HG02759 (cell line): ENCODE measurements around the gene LRRC49.

Experiments used
- ATAC-seq: cut with Tn5 transposase; IDR thresholded peaks from one replicate; pipeline ENCODE4 v1.9.1; 2021; ENCODE audit warnings: mild to moderate bottlenecking, moderate library complexity; ENCODE audit not compliant: unreplicated experiment

Gene LRRC49

DNA sequence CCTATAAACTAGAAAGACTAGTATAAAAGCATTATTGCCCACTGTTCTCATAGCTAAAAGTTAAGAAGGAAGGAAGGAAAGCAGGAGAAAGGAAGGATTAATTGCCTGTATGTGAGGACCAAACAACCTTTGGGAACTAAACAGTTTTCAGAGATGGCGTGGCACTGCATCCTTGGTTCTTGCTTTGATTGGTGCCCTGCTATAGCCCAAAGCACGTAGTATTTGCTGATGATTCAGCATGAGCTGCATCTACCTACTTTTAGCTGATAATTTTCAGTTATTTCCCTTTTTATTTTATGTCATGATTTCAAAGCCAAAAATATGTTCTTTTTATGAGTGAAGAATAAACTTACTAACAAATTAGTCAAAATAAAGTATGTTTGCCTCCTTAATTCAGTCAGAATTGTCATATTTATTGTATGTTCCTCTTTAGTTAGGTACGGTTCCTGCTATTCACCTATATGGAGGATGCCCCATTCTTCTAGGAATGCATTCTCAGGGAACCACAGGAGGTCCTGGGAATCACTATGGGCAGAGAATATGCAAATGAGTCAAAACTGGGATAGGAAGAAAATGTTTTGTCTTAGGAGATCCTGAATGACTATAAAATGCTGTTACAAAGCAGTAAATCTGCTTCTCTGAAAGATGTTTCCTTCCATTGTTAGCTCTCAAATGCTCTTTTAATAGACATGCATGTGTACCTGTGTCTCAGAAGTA, 157.2 kb downstream of the LRRC49 start:
- no peak for ATAC-seq

DNA sequence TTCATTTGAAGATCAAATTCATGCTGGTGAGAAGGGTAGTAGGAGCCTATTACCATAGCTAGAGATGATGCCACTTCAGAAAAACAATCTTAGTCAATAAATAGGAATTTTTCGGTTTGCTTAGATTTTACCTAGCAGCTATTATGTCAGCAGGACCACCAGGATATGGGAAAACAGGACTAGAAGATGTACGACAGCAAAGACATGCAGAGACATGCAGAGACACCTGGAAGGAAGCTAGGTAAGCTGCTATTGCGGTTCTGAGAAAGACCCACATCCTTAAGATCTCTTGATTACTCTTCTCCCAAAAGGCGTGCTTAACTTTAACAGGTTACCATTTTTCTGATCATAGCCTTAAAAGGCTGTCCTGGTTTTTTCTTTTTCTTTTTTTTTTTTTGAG, 157.8 kb downstream of the LRRC49 start:
- no peak for ATAC-seq

DNA sequence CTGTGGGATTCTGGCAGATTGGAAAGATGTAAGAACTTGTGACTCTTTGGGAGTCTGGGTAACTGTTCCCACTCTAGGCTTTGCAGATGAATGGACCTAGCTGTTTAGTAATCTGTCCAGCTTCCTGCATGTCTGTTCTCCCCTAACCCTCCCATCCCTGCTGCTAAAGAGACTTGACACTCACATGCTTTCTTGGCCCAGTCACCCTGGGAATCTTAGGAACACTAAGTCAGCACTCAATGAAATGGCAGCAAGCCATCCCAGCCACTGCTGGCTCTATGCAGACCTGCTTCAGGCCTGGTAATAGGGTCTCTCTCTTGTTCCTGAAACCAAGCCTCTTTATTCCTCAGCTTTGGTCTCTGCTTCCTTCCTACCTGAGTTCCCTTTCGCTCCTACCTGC, 158.9 kb downstream of the LRRC49 start:
- ATAC-seq, result no peak

DNA sequence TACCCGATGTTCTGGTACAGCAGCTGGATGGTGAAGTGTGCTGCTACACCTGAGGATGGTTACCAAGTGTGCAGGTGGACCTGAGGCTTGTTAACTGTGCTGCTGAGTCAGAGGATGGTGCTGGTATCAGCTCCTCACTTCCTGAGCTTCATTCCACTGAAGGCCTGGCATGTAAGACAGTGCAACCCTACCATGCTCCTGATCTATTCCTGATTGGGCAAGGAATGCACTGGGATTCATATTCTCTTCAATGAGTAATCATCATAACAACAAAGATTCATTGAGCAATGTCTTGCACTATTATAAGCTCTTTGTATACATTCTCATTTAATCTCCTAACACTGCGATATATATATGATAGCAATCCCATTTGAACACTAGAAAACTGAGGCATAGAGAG, 159.7 kb downstream of the LRRC49 start:
- no peak for ATAC-seq

DNA sequence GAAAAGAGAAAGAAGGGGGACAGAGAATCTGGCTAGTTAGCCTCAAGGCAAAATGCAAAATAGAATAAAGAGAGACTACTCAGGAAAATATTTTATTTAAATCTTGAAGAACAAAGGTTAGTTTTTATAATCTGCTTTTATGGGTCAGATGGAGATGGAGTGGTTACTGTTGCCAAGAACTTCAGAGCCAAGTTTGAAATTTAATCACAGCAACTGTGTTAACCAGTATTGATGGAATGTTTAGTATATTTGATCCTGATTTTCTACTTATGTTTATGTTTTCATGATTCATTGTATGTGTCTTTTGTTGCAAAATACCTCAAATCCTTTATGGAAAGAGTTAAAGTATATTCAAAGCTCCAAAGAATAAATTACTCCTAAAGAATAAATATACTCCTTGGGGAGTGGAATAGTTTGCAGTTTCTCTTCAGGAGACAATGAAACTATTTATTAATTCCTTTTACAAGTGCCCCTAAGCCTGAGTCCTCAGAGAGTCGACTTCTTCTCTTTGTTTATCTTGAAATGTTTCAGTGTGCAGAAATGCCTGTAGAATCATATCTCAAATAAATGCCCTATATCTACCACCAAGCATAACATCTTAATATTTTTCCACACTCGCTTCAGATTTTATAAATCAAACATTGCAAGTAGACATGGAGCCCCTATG, 161.8 kb downstream of the LRRC49 start:
- ATAC-seq, result no peak

DNA sequence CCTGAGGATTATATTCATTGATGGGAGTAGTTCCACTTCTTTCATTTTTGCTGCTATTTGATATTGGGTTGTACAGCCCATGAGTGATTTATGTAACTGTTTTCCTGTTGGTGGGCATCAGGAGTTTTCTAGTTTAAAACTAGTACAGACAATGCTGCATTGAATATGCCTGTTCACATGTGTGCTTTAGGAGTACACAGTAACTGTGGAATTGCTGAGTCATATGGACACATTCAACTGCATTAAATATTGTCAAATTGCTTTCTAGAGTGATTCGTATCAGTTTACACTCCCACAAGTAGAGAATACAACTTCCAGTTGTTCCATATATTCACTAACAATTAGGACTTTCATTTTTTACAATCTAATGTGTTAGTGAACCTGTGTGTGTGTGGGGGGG, 162.8 kb downstream of the LRRC49 start:
- no peak for ATAC-seq

DNA sequence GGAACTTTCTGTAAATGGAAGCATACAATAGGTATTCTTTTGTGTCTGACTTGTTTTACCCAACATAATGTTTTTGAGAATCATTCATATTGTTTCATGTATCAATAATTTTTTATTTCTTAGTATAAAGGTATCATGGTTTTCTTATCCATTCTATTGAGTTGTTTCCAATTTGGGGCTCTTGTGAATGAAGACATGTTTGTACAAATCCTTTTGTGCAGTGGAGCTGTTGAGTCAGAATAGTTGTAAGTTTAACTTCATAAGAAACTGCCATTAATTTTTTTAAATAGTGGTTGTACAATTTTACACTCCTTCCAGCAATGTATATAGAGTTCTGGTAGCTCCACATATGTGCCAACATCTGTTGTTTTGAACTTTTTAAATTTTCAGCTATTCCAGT, 163.5 kb downstream of the LRRC49 start:
- no peak for ATAC-seq

DNA sequence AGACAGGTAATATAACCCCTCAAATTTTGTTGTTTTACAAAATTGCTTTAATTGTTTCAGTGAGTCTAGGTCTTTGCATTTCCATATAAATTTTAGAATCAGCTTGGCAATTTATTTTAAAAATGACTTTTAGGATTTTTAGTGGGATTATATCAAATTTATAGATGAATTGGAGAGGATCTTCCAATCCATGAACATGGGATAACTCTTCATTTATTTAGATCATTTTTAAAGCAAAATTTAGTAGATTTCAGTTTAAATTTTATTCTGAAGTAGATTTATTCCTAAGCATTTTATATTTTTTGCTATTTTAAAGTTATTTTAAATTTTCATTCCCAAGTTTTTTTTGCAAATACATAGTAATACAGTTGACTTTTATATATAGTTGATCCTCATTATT, 164.5 kb downstream of the LRRC49 start:
- no peak for ATAC-seq

DNA sequence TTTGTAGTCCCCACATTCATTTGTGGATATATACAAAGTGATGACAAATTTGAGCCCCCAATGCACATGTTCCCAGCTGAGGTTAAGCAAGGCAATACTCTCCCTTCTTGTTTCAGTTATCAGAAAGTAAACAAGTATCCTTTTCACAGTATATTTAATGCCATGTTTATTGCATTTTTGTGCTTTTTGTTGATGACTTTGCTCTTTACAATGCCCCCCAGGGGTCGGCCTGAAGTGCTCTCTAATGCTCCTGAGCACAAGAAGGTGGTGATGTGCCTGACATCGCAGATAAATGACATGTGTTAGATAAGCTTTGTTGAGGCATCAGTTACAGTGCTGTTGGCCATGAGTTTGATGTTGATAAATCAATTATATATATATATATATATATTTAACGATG, 165.0 kb downstream of the LRRC49 start:
- no peak for ATAC-seq

DNA sequence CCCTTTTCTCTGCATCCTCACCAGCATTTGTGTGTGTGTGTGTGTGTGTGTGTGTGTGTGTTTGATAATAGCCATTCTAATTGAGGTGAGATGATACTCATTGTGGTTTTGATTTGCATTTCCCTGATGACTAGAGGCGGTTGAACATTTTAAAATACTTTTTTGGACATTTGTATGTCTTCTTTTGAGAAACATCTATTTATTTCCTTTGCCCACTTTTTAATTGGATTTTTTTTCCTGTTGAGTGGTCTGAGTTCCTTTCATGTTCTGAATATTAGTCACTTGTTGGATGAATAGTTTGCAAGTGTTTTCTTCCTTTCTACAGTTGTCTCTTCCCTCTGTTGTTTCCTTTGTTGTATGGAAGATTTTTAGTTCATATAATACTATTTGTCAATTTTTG, 168.4 kb downstream of the LRRC49 start:
- no peak for ATAC-seq

DNA sequence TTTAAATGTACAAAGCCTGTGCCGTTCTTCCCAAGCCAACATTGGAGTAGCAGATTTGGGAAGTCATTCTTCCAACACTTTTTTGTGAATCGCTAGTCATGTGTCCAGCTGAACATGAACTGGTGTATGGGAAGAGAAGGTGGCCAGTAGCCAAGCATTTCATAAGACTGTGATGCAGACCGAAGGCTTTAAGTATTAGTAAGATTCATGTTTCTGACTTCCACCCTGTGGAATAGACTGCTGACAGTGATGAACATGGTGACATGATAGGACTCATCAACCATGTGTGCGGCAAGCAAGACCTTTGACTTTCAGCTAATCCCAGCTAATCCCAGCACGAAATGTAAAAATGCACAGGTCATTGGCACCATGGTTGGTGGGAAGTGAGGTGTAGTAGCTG, 174.4 kb downstream of the LRRC49 start:
- no peak for ATAC-seq

DNA sequence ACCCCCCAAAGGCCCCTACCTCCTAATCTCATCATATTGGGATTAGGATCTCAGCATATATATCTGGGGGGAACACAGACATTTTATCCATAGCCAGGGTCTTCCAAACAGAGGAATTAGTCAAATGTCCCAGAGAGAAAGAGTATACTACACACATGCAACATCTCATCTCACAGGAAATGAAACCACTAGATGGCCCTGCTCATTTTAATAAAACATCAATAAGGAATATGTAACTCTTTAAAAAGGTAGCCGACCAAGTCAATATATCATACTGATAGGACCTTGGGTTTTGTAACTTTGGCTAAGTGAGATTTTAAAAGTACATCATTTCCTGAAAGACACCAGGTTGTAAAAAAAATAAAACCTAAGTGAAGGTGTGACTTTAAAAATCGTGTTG, 177.1 kb downstream of the LRRC49 start:
- ATAC-seq, result no peak

DNA sequence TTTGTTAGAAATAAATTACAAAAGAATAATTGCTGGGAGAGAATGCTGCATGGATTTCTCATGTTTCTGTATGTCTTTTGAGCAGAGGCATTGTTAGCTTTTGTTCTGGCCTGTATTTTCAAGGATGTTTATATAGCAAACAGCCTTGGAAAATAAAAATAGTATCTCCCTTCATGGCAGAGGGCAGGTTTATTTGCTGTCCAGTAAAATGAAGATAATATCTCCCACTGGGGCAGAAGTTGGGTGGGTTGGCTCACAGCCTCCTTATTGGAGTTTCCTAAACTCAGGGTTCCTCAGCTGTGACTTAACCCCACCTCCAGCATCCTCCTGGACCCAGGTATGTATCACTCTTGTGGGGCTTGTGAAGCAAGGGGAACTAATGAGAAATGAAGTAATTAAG, 178.9 kb downstream of the LRRC49 start:
- ATAC-seq, result no peak

DNA sequence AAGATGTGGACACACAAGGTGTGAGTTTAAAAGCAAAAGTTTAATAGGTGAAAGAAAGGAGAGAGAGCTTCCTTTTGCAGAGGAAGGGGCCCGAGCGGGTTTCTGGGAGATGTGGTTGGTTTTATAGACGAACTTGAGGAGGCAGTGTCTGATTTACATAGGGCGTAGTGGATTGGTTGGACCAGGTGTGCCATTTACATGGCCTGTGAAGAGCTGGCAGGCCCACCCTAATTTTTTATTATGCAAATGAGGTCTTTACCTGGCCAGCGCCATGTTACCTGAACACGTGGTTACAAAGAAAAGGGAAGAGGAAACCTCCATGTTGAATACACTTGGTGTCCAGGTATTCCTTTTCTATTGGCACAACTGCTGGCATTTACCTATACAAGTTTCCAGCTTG, 179.8 kb downstream of the LRRC49 start:
- ATAC-seq, result no peak

DNA sequence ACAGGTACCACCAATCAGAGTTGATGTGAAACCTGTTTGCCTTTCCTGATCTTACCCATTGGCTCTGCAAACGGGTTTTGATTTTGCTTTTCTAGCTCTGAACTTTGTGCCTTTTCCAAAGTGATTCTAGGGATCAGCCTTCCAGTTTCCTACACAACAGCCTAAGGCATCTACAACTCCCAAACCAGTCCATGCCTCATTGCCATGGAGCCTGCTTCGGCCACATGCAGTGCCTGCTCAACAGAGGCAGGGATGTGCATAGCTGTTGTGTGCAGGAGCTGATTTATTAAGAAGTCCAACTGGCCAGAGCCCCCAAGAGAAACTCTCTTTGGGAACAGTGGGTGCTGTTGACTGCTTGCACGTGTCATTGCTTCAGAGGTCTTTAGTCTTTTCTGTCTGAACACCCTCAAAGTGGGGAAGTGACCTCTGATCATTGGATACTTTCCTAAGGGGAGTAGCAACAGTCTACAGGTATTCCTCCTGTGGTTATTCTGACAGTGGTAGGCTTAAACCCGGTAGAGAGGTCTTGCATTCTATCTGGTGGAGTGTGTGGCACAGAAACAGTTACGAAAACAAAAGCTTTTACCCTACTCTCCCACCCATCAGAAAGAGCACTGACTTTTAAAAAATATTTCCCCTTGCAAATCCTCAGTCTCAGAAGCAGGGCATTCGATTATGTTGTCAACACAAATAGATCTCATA, 186.0 kb downstream of the LRRC49 start:
- ATAC-seq, result no peak

DNA sequence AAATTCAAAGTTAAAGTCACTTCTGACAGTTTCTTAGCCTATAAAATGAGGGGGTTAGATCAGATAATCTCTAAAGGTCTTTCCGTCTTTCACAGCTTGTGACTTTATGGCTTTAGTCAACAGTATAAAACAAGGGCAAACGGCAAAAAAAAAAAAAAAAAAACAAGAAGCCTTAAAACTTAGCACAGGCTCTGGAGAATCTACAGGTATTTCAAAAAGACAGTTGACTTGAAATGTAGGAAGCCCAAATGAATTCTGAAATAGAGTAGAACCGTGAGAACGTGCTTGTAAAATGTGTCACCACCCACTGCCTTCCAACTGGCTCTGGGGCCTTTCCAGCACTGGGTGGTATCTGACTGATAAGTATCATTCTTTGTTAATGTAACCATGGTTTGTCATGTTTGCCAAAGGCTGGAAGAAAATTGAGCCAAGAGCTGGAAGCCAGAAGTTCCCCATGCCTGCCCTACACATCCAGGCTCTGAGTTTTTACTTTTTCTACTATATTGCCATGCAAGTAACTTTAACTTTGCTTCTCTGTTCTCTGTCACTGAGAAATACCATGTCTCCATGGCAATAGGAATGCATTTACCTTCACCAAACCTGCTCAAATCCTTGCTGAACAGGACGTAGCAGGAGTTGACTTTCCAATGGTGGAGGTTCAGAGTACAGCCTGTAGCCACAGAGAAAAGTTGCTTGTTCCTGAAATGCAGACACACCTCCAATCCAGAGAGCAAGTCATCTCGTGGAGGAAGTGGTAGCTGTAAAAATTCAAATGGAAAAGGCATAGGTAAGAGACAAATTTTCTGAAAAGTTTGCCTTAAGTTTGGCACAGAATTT, 186.8 kb downstream of the LRRC49 start:
- no peak for ATAC-seq

DNA sequence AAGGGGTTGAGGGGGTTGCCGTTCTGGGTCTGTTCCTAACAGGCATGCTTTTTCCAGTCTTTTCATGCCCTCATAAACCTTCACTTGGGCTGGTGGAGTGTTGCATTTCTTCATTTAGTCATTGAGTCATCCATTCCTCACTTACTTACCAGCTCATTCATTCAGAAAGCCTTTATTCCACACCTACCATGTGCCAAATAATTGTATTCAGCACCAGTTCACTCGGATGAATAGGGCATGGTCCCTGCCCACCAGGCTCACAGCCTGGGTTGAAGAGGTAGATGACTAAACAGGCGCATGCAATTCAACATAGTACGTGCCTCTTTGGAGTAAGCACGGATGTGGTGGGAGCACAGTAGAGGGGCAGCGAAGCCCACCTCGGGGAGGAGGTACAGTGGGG, 187.5 kb downstream of the LRRC49 start:
- no peak for ATAC-seq

DNA sequence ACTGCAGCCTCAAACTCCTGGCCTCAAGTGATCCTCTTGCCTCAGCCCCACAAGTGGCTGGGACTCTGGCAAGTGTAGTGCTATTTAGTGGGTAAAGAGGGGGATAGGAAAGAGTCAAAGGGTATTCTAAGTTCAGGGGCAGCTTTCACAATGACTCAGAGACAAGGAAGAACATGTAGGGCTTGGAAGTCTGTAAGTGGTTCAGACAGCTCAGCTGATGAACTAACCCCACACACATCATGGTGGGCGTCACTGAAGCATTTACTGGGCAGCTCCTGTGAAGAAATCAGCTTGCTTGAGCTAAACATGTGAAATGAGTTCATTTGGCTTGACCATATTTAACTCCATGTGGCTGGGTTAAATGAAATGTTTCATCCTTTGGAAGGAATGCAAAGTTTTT, 188.1 kb downstream of the LRRC49 start:
- no peak for ATAC-seq

DNA sequence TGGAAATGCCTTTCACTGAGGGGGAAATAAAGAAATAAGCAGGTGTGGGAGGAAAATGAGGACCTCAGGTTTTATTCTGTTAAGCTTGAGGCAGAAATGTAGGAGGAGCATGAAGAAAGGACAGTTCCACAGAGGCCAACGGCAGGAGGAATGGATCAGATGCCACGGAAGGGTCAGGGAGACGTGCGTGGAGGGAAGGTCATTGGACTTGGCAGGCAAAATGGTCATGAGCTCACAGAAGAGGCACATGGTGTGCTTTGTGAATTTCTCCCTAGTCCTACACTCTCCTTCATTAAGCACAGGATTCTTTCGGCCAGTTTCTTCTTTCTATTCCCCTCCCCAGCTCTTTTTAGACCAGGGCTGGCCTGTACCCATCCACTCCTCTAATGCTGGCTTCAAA, 190.2 kb downstream of the LRRC49 start:
- ATAC-seq, result no peak

DNA sequence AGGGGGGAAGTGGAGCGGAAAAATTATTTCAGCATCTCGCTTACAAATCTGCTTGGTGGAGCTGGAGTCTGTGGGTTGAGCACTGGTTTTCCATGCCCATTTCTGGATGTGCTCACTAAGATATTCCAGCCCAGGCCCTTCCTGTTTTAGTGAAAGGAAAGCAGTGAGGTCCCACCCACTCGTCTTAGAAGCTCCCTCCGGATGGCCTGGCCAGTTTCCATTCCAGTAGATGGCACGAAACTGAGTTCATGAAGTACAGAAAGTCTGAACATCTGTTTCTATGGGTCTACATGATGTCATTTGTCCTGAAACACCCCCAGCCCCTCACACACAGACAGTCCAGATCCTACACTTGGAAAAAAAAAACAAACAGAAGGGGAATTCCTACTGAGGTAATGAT, 190.7 kb downstream of the LRRC49 start:
- ATAC-seq, result no peak

DNA sequence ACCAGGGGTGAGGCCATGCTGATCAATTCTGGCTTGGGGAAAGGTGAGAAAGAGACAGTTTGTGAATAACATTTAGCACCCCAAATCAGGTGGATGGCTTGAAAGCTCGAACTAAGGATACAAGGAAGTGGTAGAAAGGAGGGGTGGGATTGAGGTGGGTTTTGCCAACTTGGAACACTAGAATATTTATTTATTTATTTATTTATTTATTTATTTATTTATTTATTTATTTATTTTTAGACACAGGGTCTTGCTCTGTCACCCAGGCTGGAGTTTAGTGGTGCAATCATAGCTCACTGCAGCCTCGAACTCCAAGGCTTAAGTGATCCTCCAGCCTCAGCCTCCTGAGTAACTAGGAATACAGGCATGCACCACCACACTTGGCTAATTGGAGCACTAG, 191.6 kb downstream of the LRRC49 start:
- ATAC-seq, result no peak
